CD4-positive, alpha-beta T cell treated with Interleukin-4 for 4 hours (primary cell): ENCODE data around the gene PCSK6.
"Not testable (repeated sequence)": the region's sequence is repeated elsewhere in the genome, so short reads cannot be mapped to it uniquely, and the experiment has no call there.

ENCODE experiments used
- DNase-seq: peaks from one replicate; pipeline ENCODE4 v3.0.0-alpha.2; 2020

Gene PCSK6

GRCh38 chr15:101305820-101306255 is 183.7 kb downstream of the PCSK6 start:
- DNase-seq: no peak

- no peak for DNase-seq
Observed at GRCh38 chr15:101303408-101303807, 186.1 kb downstream of the PCSK6 start.

- DNase-seq: no peak
Observed at GRCh38 chr15:101296418-101297405, 192.8 kb downstream of the PCSK6 start.

- DNase-seq: no peak
Observed at GRCh38 chr15:101295607-101296161, 193.8 kb downstream of the PCSK6 start.

GRCh38 chr15:101294731-101295606 is 194.5 kb downstream of the PCSK6 start, which contains the start of gene SNRPA1:
Gene SNRPA1 (minus strand): TSS chr15:101295248. CDS start chr15:101295178, 70 bp downstream.
- peak; percentile 95 for DNase-seq

GRCh38 chr15:101293122-101293521 is 196.4 kb downstream of the PCSK6 start:
- DNase-seq: peak; percentile 6

GRCh38 chr15:101288905-101289513 is 200.5 kb downstream of the PCSK6 start:
- DNase-seq: peak; percentile 70

GRCh38 chr15:101287342-101287741 is 202.2 kb downstream of the PCSK6 start:
- not testable (repeated sequence) for DNase-seq

GRCh38 chr15:101286471-101287114 is 202.9 kb downstream of the PCSK6 start:
- DNase-seq: no peak

- DNase-seq: no peak
Observed at GRCh38 chr15:101283931-101284330, 205.6 kb downstream of the PCSK6 start.

GRCh38 chr15:101280007-101280406 is 209.5 kb downstream of the PCSK6 start:
- no peak for DNase-seq

GRCh38 chr15:101277943-101278564 is 211.5 kb downstream of the PCSK6 start:
- DNase-seq: no peak

- DNase-seq: peak; percentile 73
Observed at GRCh38 chr15:101277038-101277822, 212.3 kb downstream of the PCSK6 start, which contains the start of gene SELENOS. Gene SELENOS (minus strand): TSS chr15:101277485. CDS start chr15:101277417, 68 bp downstream.

GRCh38 chr15:101276501-101277037 is 212.9 kb downstream of the PCSK6 start:
- peak; percentile 27 for DNase-seq

GRCh38 chr15:101275018-101275417 is 214.5 kb downstream of the PCSK6 start:
- DNase-seq: no peak

- no peak for DNase-seq
Observed at GRCh38 chr15:101273534-101273933, 216.0 kb downstream of the PCSK6 start.

GRCh38 chr15:101272584-101272983 is 216.9 kb downstream of the PCSK6 start:
- DNase-seq: no peak

GRCh38 chr15:101269479-101270223 is 219.9 kb downstream of the PCSK6 start:
- DNase-seq: no peak
